CD14-positive monocyte (primary cell): ENCODE data around the gene BSPRY. TPM values are rescaled to one million over a fixed set of nuclear protein-coding genes. Genes with fewer than 3 reads are reported as not detected.

Experiments used
- DNase-seq, 3 donors: peaks; one replicate each; pipeline ENCODE4 v3.0.0-alpha.2; 2011 to 2022
- H2AFZ ChIP-seq: 2 replicates; pipeline ENCODE4 v1.6.0; 2012; ENCODE audit warnings: mild to moderate bottlenecking, low read depth, low read length, inconsistent platforms; ENCODE audit not compliant: insufficient read depth, poor library complexity, severe bottlenecking
- H3K27ac ChIP-seq, 2 donors: 1 replicate in 1 of 2; 2 replicates in 1 of 2; pipeline ENCODE4 v1.5.1; 2012 to 2013; ENCODE audit warnings: low read length in 2 of 2, control low read depth in 1 of 2, inconsistent platforms in 1 of 2, low read depth in 1 of 2, mild to moderate bottlenecking in 1 of 2
- H3K27me3 ChIP-seq, 2 donors: one replicate each; pipeline versions ENCODE4 v1.6.0 to v1.6.1; 2011 to 2013; ENCODE audit warnings: low read length in 2 of 2; ENCODE audit not compliant: control insufficient read depth in 2 of 2, insufficient read depth in 2 of 2
- H3K36me3 ChIP-seq, 2 donors: replicated peaks in 1 of 2; 1 replicate in 1 of 2; 2 replicates in 1 of 2; pipeline versions ENCODE4 v1.5.1 to v1.6.1; 2012 to 2013; ENCODE audit warnings: low read length in 2 of 2, control low read depth in 1 of 2, inconsistent platforms in 1 of 2, mild to moderate bottlenecking in 1 of 2; ENCODE audit not compliant: insufficient read depth in 2 of 2, control insufficient read depth in 1 of 2
- H3K4me1 ChIP-seq, 2 donors: 1 replicate in 1 of 2; 2 replicates in 1 of 2; pipeline versions ENCODE4 v1.5.1 to v1.6.1; 2012 to 2013; ENCODE audit warnings: low read length in 2 of 2, control low read depth in 1 of 2, inconsistent platforms in 1 of 2, mild to moderate bottlenecking in 1 of 2, moderate library complexity in 1 of 2; ENCODE audit not compliant: insufficient read depth in 2 of 2, control insufficient read depth in 1 of 2
- H3K4me2 ChIP-seq: replicated peaks from 2 replicates; pipeline ENCODE3; 2012; ENCODE audit warnings: low read length, moderate library complexity, mild to moderate bottlenecking; ENCODE audit not compliant: poor library complexity, severe bottlenecking; ENCODE audit errors: extremely low read depth
- H3K4me3 ChIP-seq, 3 experiments: fragments of 200-600 bp in 1 of 3; sonication (generic) in 1 of 3; replicated peaks in 1 of 3; 1 replicate in 2 of 3; 2 replicates in 1 of 3; pipeline ENCODE4 v1.5.1; 2011 to 2013; ENCODE audit warnings: low read length in 3 of 3, mild to moderate bottlenecking in 3 of 3, control low read depth in 2 of 3, low read depth in 2 of 3, inconsistent platforms in 1 of 3, moderate library complexity in 1 of 3
- H3K79me2 ChIP-seq: 2 replicates; pipeline ENCODE4 v1.6.0; 2012; ENCODE audit warnings: mild to moderate bottlenecking, control low read depth, inconsistent platforms, low read length, moderate library complexity; ENCODE audit not compliant: insufficient read depth
- H3K9ac ChIP-seq: 2 replicates; pipeline ENCODE4 v1.6.0; 2017; ENCODE audit warnings: low read length, mild to moderate bottlenecking; ENCODE audit not compliant: insufficient read depth, poor library complexity, severe bottlenecking
- H3K9me3 ChIP-seq, 2 donors: replicated peaks in 1 of 2; 1 replicate in 1 of 2; 2 replicates in 1 of 2; pipeline versions ENCODE4 v1.5.1 to v1.6.1; 2012 to 2013; ENCODE audit warnings: low read length in 2 of 2, control low read depth in 1 of 2; ENCODE audit not compliant: control insufficient read depth in 1 of 2, insufficient read depth in 1 of 2
- H4K20me1 ChIP-seq: 2 replicates; pipeline ENCODE4 v1.6.0; 2012; ENCODE audit warnings: mild to moderate bottlenecking, low read length, control low read depth, moderate library complexity; ENCODE audit not compliant: insufficient read depth
- H3K27ac Mint-ChIP-seq, 7 donors: one replicate each; pipeline ENCODE4 v1.8.0; 2020; ENCODE audit warnings: mild to moderate bottlenecking in 7 of 7, mixed read lengths in 7 of 7, moderate library complexity in 6 of 7, inconsistent platforms in 2 of 7
- H3K27me3 Mint-ChIP-seq, 3 donors: one replicate each; pipeline ENCODE4 v1.8.0; 2021 to 2022; ENCODE audit warnings: low read depth in 3 of 3, mild to moderate bottlenecking in 3 of 3, mixed read lengths in 3 of 3, moderate library complexity in 3 of 3, inconsistent platforms in 1 of 3
- H3K36me3 Mint-ChIP-seq, 2 donors: one replicate each; pipeline ENCODE4 v1.8.0; 2020; ENCODE audit warnings: mixed read lengths in 2 of 2, inconsistent platforms in 1 of 2, mild to moderate bottlenecking in 1 of 2
- H3K4me1 Mint-ChIP-seq: one replicate; pipeline ENCODE4 v1.8.0; 2020; ENCODE audit warnings: mild to moderate bottlenecking, mixed read lengths
- H3K4me3 Mint-ChIP-seq, 2 donors: one replicate each; pipeline ENCODE4 v1.8.0; 2020; ENCODE audit warnings: mild to moderate bottlenecking in 2 of 2, mixed read lengths in 2 of 2, moderate library complexity in 1 of 2
- H3K9me3 Mint-ChIP-seq, 7 donors: one replicate each; pipeline ENCODE4 v1.8.0; 2020 to 2022; ENCODE audit warnings: mixed read lengths in 7 of 7, mild to moderate bottlenecking in 6 of 7, moderate library complexity in 6 of 7, inconsistent platforms in 2 of 7
- CTCF ChIP-seq: fragments of 200-600 bp; IDR thresholded peaks from one replicate; pipeline ENCODE4 v1.8.0; 2022; ENCODE audit warnings: antibody characterized with exemption, mild to moderate bottlenecking
- WGBS: methylation state at CpG from one replicate; pipeline ENCODE4 v1.1.5; 2013; ENCODE audit warnings: missing lambda C conversion rate; ENCODE audit not compliant: insufficient coverage; 5-methylcytosine and 5-hydroxymethylcytosine counted together
- intact Hi-C, 2 donors: fragments of 100-400 bp; cut with micrococcal nuclease; formaldehyde crosslinking; loops; one replicate each; pipeline versions ENCODE4 v1.15.0 to v1.15.1; 2023
- polyA plus RNA-seq, 3 donors: library from polyadenylated mRNA; depleted of rRNA in 1 of 3; unstranded in 2 of 3; stranded (reverse) in 1 of 3; fragments of 300-500 nt in 2 of 3; fragments of >200 nt in 1 of 3; fragmentation: Illumina TruSeq in 2 of 3; gene quantifications; 1 replicate in 2 of 3; 2 replicates in 1 of 3; pipeline ENCODE4 v1.2.3, GENCODE V29; 2012 to 2021

Gene BSPRY
- polyA plus RNA-seq, 3 donors = 0.16 TPM; not detected in 2

GRCh38 chr9:113391917-113392316, 42.6 kb downstream of the BSPRY start:
- Histone ChIP-seq H2AFZ (no peak overlapping the region), H3K79me2 (peaks cover 12% of the 10 kb centered on the region), H4K20me1 (peaks cover 7% of the 10 kb centered on the region), H3K27me3 (no peaks in the 10 kb centered on the region), H3K4me2 (no peak overlapping the region), H3K4me1 (peaks cover 1 to 5% of the 10 kb centered on the region in 2 donors), H3K9ac (no peak overlapping the region), H3K36me3 (peaks cover 58 to 90% of the 10 kb centered on the region in 2 donors), H3K4me3 (no peak overlapping the region), H3K27ac (no peak overlapping the region), H3K9me3 (no peaks in the 10 kb centered on the region)
- intact Hi-C loops = no loop called here
- 96% methylated on average over 5 of the region's 7 CpGs for WGBS
- no peak for DNase-seq
- H3K27ac Mint-ChIP-seq = peak overlapping the region in 1 of 7 donors; percentile 10
- peaks cover 84 to 93% of the 10 kb centered on the region in 2 donors for H3K36me3 Mint-ChIP-seq
- H3K27me3 Mint-ChIP-seq = peaks cover 0 to 5% (median 0%) of the 10 kb centered on the region in 3 donors
- H3K4me1 Mint-ChIP-seq = peaks cover 14% of the 10 kb centered on the region
- peaks cover 0 to 5% (median 0%) of the 10 kb centered on the region in 7 donors for H3K9me3 Mint-ChIP-seq
- no peak for TF ChIP-seq CTCF
- H3K4me3 Mint-ChIP-seq = no peak overlapping the region

GRCh38 chr9:113393281-113393680, 43.9 kb downstream of the BSPRY start:
- H3K27ac ChIP-seq = no peak overlapping the region
- 100% methylated on average over 5 of the region's 7 CpGs for WGBS
- peaks cover 54 to 76% of the 10 kb centered on the region in 2 donors for H3K36me3 ChIP-seq
- H3K4me1 Mint-ChIP-seq = peaks cover 8% of the 10 kb centered on the region
- H3K27me3 ChIP-seq = no peaks in the 10 kb centered on the region
- peaks cover 0 to 3% (median 0%) of the 10 kb centered on the region in 7 donors for H3K9me3 Mint-ChIP-seq
- no peak overlapping the region for H3K4me2 ChIP-seq
- no peak for TF ChIP-seq CTCF
- H3K9ac ChIP-seq = no peak overlapping the region
- intact Hi-C loops = no loop called here
- H4K20me1 ChIP-seq = peaks cover 7% of the 10 kb centered on the region
- H3K9me3 ChIP-seq = no peaks in the 10 kb centered on the region
- H3K4me1 ChIP-seq = no peaks in the 10 kb centered on the region
- no peak overlapping the region for H2AFZ ChIP-seq
- H3K27me3 Mint-ChIP-seq = peaks cover 0 to 2% (median 0%) of the 10 kb centered on the region in 3 donors
- peaks cover 26% of the 10 kb centered on the region for H3K79me2 ChIP-seq
- peak overlapping the region in 1 of 7 donors; percentile 17 for H3K27ac Mint-ChIP-seq
- H3K4me3 Mint-ChIP-seq = no peak overlapping the region
- H3K4me3 ChIP-seq = no peak overlapping the region
- peaks cover 71 to 81% of the 10 kb centered on the region in 2 donors for H3K36me3 Mint-ChIP-seq
- DNase-seq = no peak
